Common myeloid progenitor, CD34-positive (primary cell): ENCODE measurements around the gene ZCCHC17.
A peak's percentile ranks its signal among the peaks of the same experiment; 100 is the strongest.
"Not testable (repeated sequence)": the region's sequence is repeated elsewhere in the genome, so short reads cannot be mapped to it uniquely, and the experiment has no call there.

Source experiments
- CTCF ChIA-PET: fragments of 350-600 bp; sonication (Branson Sonifier 250); formaldehyde crosslinking; loops from one replicate; lab custom pipeline; 2021; ENCODE audit warnings: antibody characterized with exemption; lab: Charles Lee
- POLR2A ChIA-PET: fragments of 350-600 bp; sonication (Branson Sonifier 250); formaldehyde crosslinking; loops from one replicate; lab custom pipeline; 2021; ENCODE audit warnings: antibody characterized with exemption; lab: Charles Lee
- DNase-seq, 3 donors: peaks; one replicate each; pipeline versions ENCODE4 v3.0.0 to v3.0.0-alpha.2; 2013
- H3K27ac ChIP-seq, 2 experiments: 1 replicate in 1 of 2; 2 replicates in 1 of 2; pipeline ENCODE4 v1.7.0; 2013; ENCODE audit warnings: inconsistent platforms in 2 of 2, low read length in 2 of 2, mild to moderate bottlenecking in 2 of 2, low read depth in 1 of 2, moderate library complexity in 1 of 2; ENCODE audit not compliant: severe bottlenecking in 2 of 2, insufficient read depth in 1 of 2, poor library complexity in 1 of 2
- H3K27me3 ChIP-seq, 5 experiments: replicated peaks in 2 of 5; 1 replicate in 3 of 5; 2 replicates in 2 of 5; pipeline versions ENCODE4 v1.6.1 to v1.7.0; 2013; ENCODE audit warnings: low read length in 4 of 5, mild to moderate bottlenecking in 2 of 5, moderate library complexity in 2 of 5, inconsistent platforms in 1 of 5; ENCODE audit not compliant: insufficient read depth in 5 of 5, control insufficient read depth in 4 of 5
- H3K36me3 ChIP-seq, 4 experiments: 1 replicate in 2 of 4; 2 replicates in 2 of 4; pipeline versions ENCODE4 v1.6.1 to v1.7.0; 2013; ENCODE audit warnings: low read length in 3 of 4, control low read depth in 1 of 4, mild to moderate bottlenecking in 1 of 4; ENCODE audit not compliant: control insufficient read depth in 4 of 4, insufficient read depth in 4 of 4
- H3K4me1 ChIP-seq, 4 experiments: 1 replicate in 3 of 4; 2 replicates in 1 of 4; pipeline versions ENCODE4 v1.6.1 to v1.7.1; 2013; ENCODE audit warnings: low read length in 3 of 4, mild to moderate bottlenecking in 3 of 4, control low read depth in 1 of 4, inconsistent platforms in 1 of 4, moderate library complexity in 1 of 4; ENCODE audit not compliant: control insufficient read depth in 4 of 4, insufficient read depth in 4 of 4; ENCODE audit errors: control extremely low read depth in 1 of 4
- H3K4me3 ChIP-seq, 7 experiments: 1 replicate in 4 of 7; 2 replicates in 3 of 7; pipeline versions ENCODE4 v1.5.1 to v1.7.0; 2013; ENCODE audit warnings: mild to moderate bottlenecking in 7 of 7, low read length in 6 of 7, moderate library complexity in 6 of 7, inconsistent platforms in 2 of 7, low read depth in 2 of 7, control low read depth in 1 of 7; ENCODE audit not compliant: insufficient read depth in 4 of 7, control insufficient read depth in 1 of 7; ENCODE audit errors: extremely low read depth in 1 of 7
- H3K9me3 ChIP-seq, 5 experiments: 1 replicate in 4 of 5; 2 replicates in 1 of 5; pipeline versions ENCODE4 v1.6.1 to v1.7.1; 2013; ENCODE audit warnings: low read length in 4 of 5, mild to moderate bottlenecking in 2 of 5, inconsistent platforms in 1 of 5, low read depth in 1 of 5, moderate library complexity in 1 of 5; ENCODE audit not compliant: control insufficient read depth in 4 of 5, insufficient read depth in 2 of 5; ENCODE audit errors: control extremely low read depth in 1 of 5
- WGBS: methylation state at CpG from one replicate; pipeline ENCODE4 v1.1.5; 2013; ENCODE audit not compliant: insufficient coverage; 5-methylcytosine and 5-hydroxymethylcytosine counted together

Gene ZCCHC17

GRCh38 chr1:31282426-31282825 is 14.4 kb upstream of the ZCCHC17 start:
- H3K4me3 ChIP-seq, POLR2A ChIA-PET, DNase-seq, H3K9me3 ChIP-seq, H3K27ac ChIP-seq, H3K27me3 ChIP-seq, H3K4me1 ChIP-seq: not testable (repeated sequence)
- WGBS, result 100% methylated on average over 6 of the region's 9 CpGs
- CTCF ChIA-PET, result interaction anchor here (0.7 to 1.7 kb wide), 3 partner anchors 9 to 11 kb away, joined by 3 to 5 read pairs (median 3); no protein-coding TSS in a partner anchor
- H3K36me3 ChIP-seq, result peaks cover 23 to 76% (median 47%) of the 10 kb centered on the region in 4 experiments

GRCh38 chr1:31287791-31288190 is 9.0 kb upstream of the ZCCHC17 start:
- H3K4me3 ChIP-seq, H3K27ac ChIP-seq, POLR2A ChIA-PET, DNase-seq, H3K27me3 ChIP-seq, H3K9me3 ChIP-seq: not testable (repeated sequence)
- CTCF ChIA-PET, result interaction anchor here (1.4 kb wide), 1 partner anchor 9 kb away, joined by 3 read pairs; no protein-coding TSS in a partner anchor
- H3K4me1 ChIP-seq, result peaks cover 0 to 16% (median 0%) of the 10 kb centered on the region in 4 experiments
- WGBS, result 100% methylated on average over 2 of the region's 4 CpGs
- H3K36me3 ChIP-seq, result peaks cover 18 to 77% (median 41%) of the 10 kb centered on the region in 4 experiments

- Histone ChIP-seq H3K4me3 (peak overlapping the region in 1 of 7 experiments; percentile 1), H3K4me1 (peaks cover 0 to 16% (median 0%) of the 10 kb centered on the region in 4 experiments), H3K27me3 (no peaks in the 10 kb centered on the region), H3K27ac (peak overlapping the region; percentile 42 to 81), H3K9me3 (no peaks in the 10 kb centered on the region), H3K36me3 (peaks cover 25 to 80% (median 44%) of the 10 kb centered on the region in 4 experiments)
- DNase-seq, result peak; percentile 44 to 86 (median 70)
- WGBS, result 0% methylated on average over 2 of the region's 4 CpGs
- POLR2A ChIA-PET, result interaction anchor here (0.7 kb wide), 1 partner anchor 20 kb away, joined by 6 read pairs; no protein-coding TSS in a partner anchor
- CTCF ChIA-PET, result interaction anchor here (0.7 to 1.6 kb wide), 3 partner anchors 12 to 104 kb away, joined by 3 to 4 read pairs (median 3); no protein-coding TSS in a partner anchor
Observed at GRCh38 chr1:31289021-31289420, 7.8 kb upstream of the ZCCHC17 start.

- Histone ChIP-seq H3K27me3 (no peaks in the 10 kb centered on the region), H3K27ac (peak overlapping the region; percentile 91 to 96), H3K9me3 (no peaks in the 10 kb centered on the region), H3K4me3 (peak overlapping the region; percentile 83 to 98 (median 97)), H3K4me1 (peaks cover 11 to 35% (median 16%) of the 10 kb centered on the region in 4 experiments), H3K36me3 (peaks cover 12 to 31% (median 23%) of the 10 kb centered on the region in 4 experiments)
- peak in 1 of 3 donors; percentile 7 for DNase-seq
- ChIA-PET POLR2A (interaction anchor here (0.6 to 0.7 kb wide), 2 partner anchors 442 to 452 kb away, joined by 3 read pairs; no protein-coding TSS in a partner anchor), CTCF (interaction anchor here (1.0 kb wide), 2 partner anchors 11 to 22 kb away, joined by 3 to 7 read pairs; no protein-coding TSS in a partner anchor)
- WGBS, result 0% methylated on average over 9 of the region's 17 CpGs
Observed at GRCh38 chr1:31295874-31296485, 852 bp upstream of the ZCCHC17 start.

- Histone ChIP-seq H3K4me1 (peaks cover 11 to 35% (median 17%) of the 10 kb centered on the region in 4 experiments), H3K4me3 (peak overlapping the region; percentile 83 to 98 (median 97)), H3K27ac (peak overlapping the region; percentile 82 to 96), H3K9me3 (no peaks in the 10 kb centered on the region), H3K36me3 (peaks cover 3 to 17% (median 14%) of the 10 kb centered on the region in 4 experiments), H3K27me3 (no peaks in the 10 kb centered on the region)
- 5% methylated on average over 18 of the region's 23 CpGs for WGBS
- peak in 1 of 3 donors; percentile 17 for DNase-seq
- ChIA-PET POLR2A (interaction anchor here (0.9 to 1.3 kb wide), 2 partner anchors 16 to 185 kb away, joined by 3 read pairs; no protein-coding TSS in a partner anchor), CTCF (interaction anchor here (1.0 kb wide), 3 partner anchors 9 to 20 kb away, joined by 3 to 7 read pairs (median 5); no protein-coding TSS in a partner anchor)
Observed at GRCh38 chr1:31297277-31298247, 730 bp downstream of the ZCCHC17 start.

GRCh38 chr1:31299365-31299764 is 2.5 kb downstream of the ZCCHC17 start:
- H3K27me3 ChIP-seq, result no peaks in the 10 kb centered on the region
- H3K4me3 ChIP-seq, result no peak overlapping the region
- ChIA-PET CTCF (no interaction called here), POLR2A (no interaction called here)
- peaks cover 11 to 35% (median 17%) of the 10 kb centered on the region in 4 experiments for H3K4me1 ChIP-seq
- no CpG with 5 or more reads among the region's 1 CpG for WGBS
- H3K36me3 ChIP-seq, result peaks cover 0 to 3% (median under 1%) of the 10 kb centered on the region in 4 experiments
- DNase-seq, result peak in 1 of 3 donors; percentile 13
- no peak overlapping the region for H3K27ac ChIP-seq
- no peaks in the 10 kb centered on the region for H3K9me3 ChIP-seq
